ENCODE measurements around the gene TIMM29. TPM values are rescaled to one million over a fixed set of nuclear protein-coding genes. Genes with fewer than 3 reads are reported as not detected.
A peak's percentile ranks its signal among the peaks of the same experiment; 100 is the strongest.

The TIMM29 gene
- total and polyA plus RNA-seq, 9 of the 15 experiments (the other 6 are each of a cell fraction or from before 2014, with no cell fraction given) = 2.4 to 29.4 (median 16.3) TPM

GRCh38 chr19:10921199-10921909 is 7.3 kb upstream of the TIMM29 start (continued):
- TF ChIP-seq PKNOX1 (IDR thresholded peaks at IDR 0.05) = peak; percentile 10; the same call in 1 of the 2 replicates
- peak; percentile 93 for TF ChIP-seq RBM22 (IDR thresholded peaks at IDR 0.05; ENCODE audit: low read depth, low read length, poor library complexity, severe bottlenecking)
- no peak for TF ChIP-seq EP400 (IDR thresholded peaks at IDR 0.05)
- no peak for TF ChIP-seq ZNF384 (IDR thresholded peaks at IDR 0.05; ENCODE audit: low read depth, low read length)
- TF ChIP-seq CBFA2T3 (IDR thresholded peaks at IDR 0.05) = no peak
- no peak for TF ChIP-seq CGGBP1 (CRISPR knock-in tag; IDR thresholded peaks at IDR 0.05)
- TF ChIP-seq POLR2A (conservative IDR thresholded peaks at IDR 0.05) = peak; percentile 62
- TF ChIP-seq ZNF561 (CRISPR knock-in tag; conservative IDR thresholded peaks at IDR 0.05) = no peak
- TF ChIP-seq HDAC6 (IDR thresholded peaks at IDR 0.05; ENCODE audit: low read depth, low read length) = no peak
- TF ChIP-seq, protein P1, sequence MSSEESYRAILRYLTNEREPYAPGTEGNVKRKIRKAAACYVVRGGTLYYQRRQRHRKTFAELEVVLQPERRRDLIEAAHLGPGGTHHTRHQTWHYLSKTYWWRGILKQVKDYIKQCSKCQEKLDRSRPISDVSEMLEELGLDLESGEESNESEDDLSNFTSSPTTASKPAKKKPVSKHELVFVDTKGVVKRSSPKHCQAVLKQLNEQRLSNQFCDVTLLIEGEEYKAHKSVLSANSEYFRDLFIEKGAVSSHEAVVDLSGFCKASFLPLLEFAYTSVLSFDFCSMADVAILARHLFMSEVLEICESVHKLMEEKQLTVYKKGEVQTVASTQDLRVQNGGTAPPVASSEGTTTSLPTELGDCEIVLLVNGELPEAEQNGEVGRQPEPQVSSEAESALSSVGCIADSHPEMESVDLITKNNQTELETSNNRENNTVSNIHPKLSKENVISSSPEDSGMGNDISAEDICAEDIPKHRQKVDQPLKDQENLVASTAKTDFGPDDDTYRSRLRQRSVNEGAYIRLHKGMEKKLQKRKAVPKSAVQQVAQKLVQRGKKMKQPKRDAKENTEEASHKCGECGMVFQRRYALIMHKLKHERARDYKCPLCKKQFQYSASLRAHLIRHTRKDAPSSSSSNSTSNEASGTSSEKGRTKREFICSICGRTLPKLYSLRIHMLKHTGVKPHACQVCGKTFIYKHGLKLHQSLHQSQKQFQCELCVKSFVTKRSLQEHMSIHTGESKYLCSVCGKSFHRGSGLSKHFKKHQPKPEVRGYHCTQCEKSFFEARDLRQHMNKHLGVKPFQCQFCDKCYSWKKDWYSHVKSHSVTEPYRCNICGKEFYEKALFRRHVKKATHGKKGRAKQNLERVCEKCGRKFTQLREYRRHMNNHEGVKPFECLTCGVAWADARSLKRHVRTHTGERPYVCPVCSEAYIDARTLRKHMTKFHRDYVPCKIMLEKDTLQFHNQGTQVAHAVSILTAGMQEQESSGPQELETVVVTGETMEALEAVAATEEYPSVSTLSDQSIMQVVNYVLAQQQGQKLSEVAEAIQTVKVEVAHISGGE (CRISPR knock-in tag; IDR thresholded peaks at IDR 0.05) = no peak
- TF ChIP-seq, protein P2, sequence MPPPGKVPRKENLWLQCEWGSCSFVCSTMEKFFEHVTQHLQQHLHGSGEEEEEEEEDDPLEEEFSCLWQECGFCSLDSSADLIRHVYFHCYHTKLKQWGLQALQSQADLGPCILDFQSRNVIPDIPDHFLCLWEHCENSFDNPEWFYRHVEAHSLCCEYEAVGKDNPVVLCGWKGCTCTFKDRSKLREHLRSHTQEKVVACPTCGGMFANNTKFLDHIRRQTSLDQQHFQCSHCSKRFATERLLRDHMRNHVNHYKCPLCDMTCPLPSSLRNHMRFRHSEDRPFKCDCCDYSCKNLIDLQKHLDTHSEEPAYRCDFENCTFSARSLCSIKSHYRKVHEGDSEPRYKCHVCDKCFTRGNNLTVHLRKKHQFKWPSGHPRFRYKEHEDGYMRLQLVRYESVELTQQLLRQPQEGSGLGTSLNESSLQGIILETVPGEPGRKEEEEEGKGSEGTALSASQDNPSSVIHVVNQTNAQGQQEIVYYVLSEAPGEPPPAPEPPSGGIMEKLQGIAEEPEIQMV (tag; conservative IDR thresholded peaks at IDR 0.05; ENCODE audit: low read depth) = no peak
- no peak for TF ChIP-seq ATF3 (IDR thresholded peaks at IDR 0.05)
- TF ChIP-seq ATF3 (CRISPR knock-in tag; conservative IDR thresholded peaks at IDR 0.05) = no peak
- TF ChIP-seq, protein P3, sequence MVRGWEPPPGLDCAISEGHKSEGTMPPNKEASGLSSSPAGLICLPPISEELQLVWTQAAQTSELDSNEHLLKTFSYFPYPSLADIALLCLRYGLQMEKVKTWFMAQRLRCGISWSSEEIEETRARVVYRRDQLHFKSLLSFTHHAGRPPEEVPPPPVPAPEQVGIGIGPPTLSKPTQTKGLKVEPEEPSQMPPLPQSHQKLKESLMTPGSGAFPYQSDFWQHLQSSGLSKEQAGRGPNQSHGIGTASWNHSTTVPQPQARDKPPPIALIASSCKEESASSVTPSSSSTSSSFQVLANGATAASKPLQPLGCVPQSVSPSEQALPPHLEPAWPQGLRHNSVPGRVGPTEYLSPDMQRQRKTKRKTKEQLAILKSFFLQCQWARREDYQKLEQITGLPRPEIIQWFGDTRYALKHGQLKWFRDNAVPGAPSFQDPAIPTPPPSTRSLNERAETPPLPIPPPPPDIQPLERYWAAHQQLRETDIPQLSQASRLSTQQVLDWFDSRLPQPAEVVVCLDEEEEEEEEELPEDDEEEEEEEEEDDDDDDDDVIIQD (CRISPR knock-in tag; IDR thresholded peaks at IDR 0.05) = no peak
- TF ChIP-seq MTA2 (IDR thresholded peaks at IDR 0.05; ENCODE audit: low read depth) = no peak
- peak; percentile 69 for TF ChIP-seq RBFOX2 (IDR thresholded peaks at IDR 0.05; ENCODE audit: low read depth, low read length)
- TF ChIP-seq ZNF324 (CRISPR knock-in tag; IDR thresholded peaks at IDR 0.05) = no peak

All from K562 (cell line).